Ovary (tissue), 9 donors: ENCODE measurements around the gene NPM3. TPM values are rescaled to one million over a fixed set of nuclear protein-coding genes. Genes with fewer than 3 reads are reported as not detected.

Experiments used
- DNase-seq, 5 donors: peaks; one replicate each; pipeline ENCODE4 v3.0.0-alpha.2; 2019 to 2020
- H3K27ac ChIP-seq, 2 donors: fragments of 200-600 bp; one replicate each; pipeline versions ENCODE4 v1.5.1 to v1.8.0; 2019 to 2022
- H3K27me3 ChIP-seq: fragments of 200-600 bp; one replicate; pipeline ENCODE4 v1.8.0; 2022
- H3K36me3 ChIP-seq: fragments of 200-600 bp; sonication (generic); one replicate; pipeline ENCODE4 v1.5.1; 2019
- H3K4me1 ChIP-seq: one replicate; pipeline ENCODE4 v1.8.1; 2013; ENCODE audit warnings: mild to moderate bottlenecking, moderate library complexity; ENCODE audit not compliant: insufficient read depth
- H3K4me3 ChIP-seq: fragments of 200-600 bp; sonication (generic); one replicate; pipeline ENCODE4 v1.5.1; 2017
- H3K9me3 ChIP-seq, 2 donors: fragments of 200-600 bp in 1 of 2; sonication (generic) in 1 of 2; one replicate each; pipeline versions ENCODE4 v1.5.1 to v1.8.1; 2013 to 2019; ENCODE audit warnings: mild to moderate bottlenecking in 1 of 2, moderate library complexity in 1 of 2
- EP300 ChIP-seq: sonication (generic); formaldehyde crosslinking; IDR thresholded peaks from one replicate; pipeline ENCODE4 v1.6.1; 2017; ENCODE audit warnings: antibody characterized with exemption
- POLR2A ChIP-seq: fragments of 450-650 bp; IDR thresholded peaks from one replicate; pipeline ENCODE4 v1.6.1; 2017; ENCODE audit warnings: antibody characterized with exemption, mild to moderate bottlenecking, moderate library complexity
- WGBS, 3 donors: extraction: QIAGEN DNeasy Blood & Tissue Kit in 1 of 3; methylation state at CpG; one replicate each; pipeline versions ENCODE4 v1.1.5 to v1.1.7; 2013 to 2017; 5-methylcytosine and 5-hydroxymethylcytosine counted together
- intact Hi-C, 4 donors: fragments of 100-400 bp; cut with DNase I; formaldehyde crosslinking; loops; one replicate each; pipeline versions ENCODE4 v1.11.0 to v1.15.1; 2022 to 2023
- polyA plus RNA-seq, 2 donors: library from polyadenylated mRNA; stranded (reverse); fragments of 200-250 nt in 1 of 2; fragments of 350-450 nt in 1 of 2; fragmentation: Illumina TruSeq in 1 of 2; extraction: RNeasy Lipid Tissue Mini Kit (QIAGEN cat#74804) in 1 of 2; gene quantifications; one replicate each; pipeline ENCODE4 v1.2.3, GENCODE V29; 2013 to 2014
- total RNA-seq, 7 donors: library from RNA; depleted of rRNA in 2 of 7; stranded (reverse); fragments of >200 nt in 2 of 7; fragmentation: NEBNext Ultra II Directional in 3 of 7; extraction: Animal tissue kit (Norgen Biotek cat#: 25700) in 3 of 7; gene quantifications; one replicate each; pipeline versions ENCODE4 v1.1.0 to v1.2.4, GENCODE V29; 2016 to 2023
- TF ChIP-seq, protein P1 (sequence below), 3 donors: fragments of 450-650 bp in 2 of 3; fragments of 200-600 bp in 1 of 3; IDR thresholded peaks; one replicate each; pipeline versions ENCODE4 v1.5.1 to v1.8.0; 2016 to 2022; ENCODE audit warnings: antibody characterized with exemption in 3 of 3, mild to moderate bottlenecking in 1 of 3
- donor health status: DM: no; HTN: no; CAD: no; lungs with moderate emphysema.
- donor health status: DM: no; HTN: no; CAD: no.
- donor health status: Bipolar disorder and iron deficiency.
- donor health status: DM: yes; HTN: yes; CAD: no.
- donor health status: DM: no; HTN: no; CAD: no.
- donor health status: DM: yes; HTN: yes; CAD: no.

The NPM3 gene
- total and polyA plus RNA-seq, 9 donors = 11.0 to 64.8 (median 32.1) TPM

DNA sequence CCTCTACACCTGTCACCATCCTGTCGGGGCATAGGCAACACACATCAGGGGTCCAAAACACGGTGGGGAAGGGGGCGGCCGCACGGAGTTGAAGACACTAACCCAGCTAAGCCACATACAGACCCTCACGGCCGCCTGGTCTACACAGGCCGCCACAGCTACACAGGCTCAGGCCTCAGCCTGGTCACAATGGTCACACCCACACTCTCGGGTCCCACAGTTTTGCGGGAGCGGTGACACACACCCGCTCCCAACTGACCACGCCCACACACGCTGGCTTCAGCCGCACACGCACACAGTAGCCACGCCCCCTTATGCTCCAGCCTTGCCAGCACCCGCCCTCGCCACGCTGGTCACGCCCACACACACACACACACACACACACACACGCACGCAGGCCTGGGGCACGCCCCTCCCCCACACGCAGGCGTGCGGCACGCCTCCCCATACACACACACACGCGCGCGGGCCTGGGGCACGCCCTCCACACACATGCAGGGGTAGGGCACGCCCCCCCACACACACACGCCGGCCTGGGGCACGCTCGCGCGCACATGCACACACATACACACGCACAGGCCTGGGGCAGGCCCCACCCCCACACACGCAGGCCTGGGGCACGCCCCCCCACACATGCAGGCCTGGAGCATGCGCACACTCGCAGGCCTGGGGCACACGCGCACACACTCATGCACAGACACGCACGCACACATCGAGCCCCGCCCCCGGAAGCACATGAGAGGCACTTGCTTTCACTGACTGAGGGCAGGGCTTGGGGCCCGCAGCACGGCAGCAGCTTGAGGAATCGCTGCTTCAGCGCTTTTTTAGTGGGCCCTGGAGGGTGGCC is 47.3 kb upstream of the NPM3 start:
- H3K4me1 ChIP-seq = peaks cover 16% of the 10 kb centered on the region
- no peaks in the 10 kb centered on the region for H3K9me3 ChIP-seq
- 0 to 1% (median 1%) methylated on average over 37 to 56 of the region's 56 CpGs for WGBS, 3 donors
- H3K27me3 ChIP-seq = no peaks in the 10 kb centered on the region
- intact Hi-C loops = no loop called here
- H3K36me3 ChIP-seq = no peaks in the 10 kb centered on the region
- H3K27ac ChIP-seq = peak overlapping the region; percentile 68 to 90
- DNase-seq = peak; percentile 90 to 96 (median 92)
- peak overlapping the region; percentile 41 for H3K4me3 ChIP-seq
- no peak for TF ChIP-seq EP300
- no peak for TF ChIP-seq POLR2A

DNA sequence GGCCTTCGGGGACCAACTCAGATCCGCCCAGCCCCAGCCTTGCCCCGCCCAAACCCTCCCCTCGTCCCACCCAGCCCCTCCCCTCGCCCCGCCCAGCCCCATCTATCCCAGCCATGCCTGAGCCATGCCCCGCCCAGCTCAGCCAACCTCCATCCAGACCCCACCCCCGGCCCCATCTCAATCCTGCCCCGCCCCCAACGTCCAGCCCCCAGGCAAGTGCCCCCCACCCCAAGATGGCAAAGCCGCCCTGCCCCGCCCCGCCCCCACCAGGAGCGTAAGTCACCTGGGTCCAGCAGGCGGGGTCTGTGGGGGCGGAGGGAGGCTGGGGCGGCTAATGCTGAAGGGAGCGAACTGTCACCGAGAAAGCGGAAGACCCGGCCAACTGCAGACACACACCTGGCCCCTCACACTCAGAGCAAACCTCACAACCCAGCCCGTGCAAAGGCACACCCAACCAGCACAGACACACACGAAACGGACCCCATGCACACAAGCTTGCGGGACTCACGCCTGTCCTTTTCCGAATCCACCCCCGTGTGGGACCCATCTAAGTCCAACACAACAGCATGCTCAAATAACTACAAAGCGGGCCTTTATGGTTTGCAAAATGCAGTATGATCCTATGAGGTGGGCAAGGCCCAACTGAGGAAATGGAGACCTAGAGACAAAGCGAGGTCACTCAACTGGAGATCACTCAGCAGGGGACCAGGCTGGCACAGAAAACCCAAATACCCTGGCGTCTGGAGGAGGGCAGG is 46.5 kb upstream of the NPM3 start:
- Histone ChIP-seq H3K4me1 (peaks cover 16% of the 10 kb centered on the region), H3K27ac (peak overlapping the region; percentile 68 to 90), H3K9me3 (no peaks in the 10 kb centered on the region), H3K27me3 (no peaks in the 10 kb centered on the region), H3K36me3 (no peaks in the 10 kb centered on the region), H3K4me3 (peak overlapping the region; percentile 41)
- WGBS, 3 donors = 3 to 15% (median 8%) methylated on average over 20 to 31 of the region's 31 CpGs
- TF ChIP-seq, protein P1, sequence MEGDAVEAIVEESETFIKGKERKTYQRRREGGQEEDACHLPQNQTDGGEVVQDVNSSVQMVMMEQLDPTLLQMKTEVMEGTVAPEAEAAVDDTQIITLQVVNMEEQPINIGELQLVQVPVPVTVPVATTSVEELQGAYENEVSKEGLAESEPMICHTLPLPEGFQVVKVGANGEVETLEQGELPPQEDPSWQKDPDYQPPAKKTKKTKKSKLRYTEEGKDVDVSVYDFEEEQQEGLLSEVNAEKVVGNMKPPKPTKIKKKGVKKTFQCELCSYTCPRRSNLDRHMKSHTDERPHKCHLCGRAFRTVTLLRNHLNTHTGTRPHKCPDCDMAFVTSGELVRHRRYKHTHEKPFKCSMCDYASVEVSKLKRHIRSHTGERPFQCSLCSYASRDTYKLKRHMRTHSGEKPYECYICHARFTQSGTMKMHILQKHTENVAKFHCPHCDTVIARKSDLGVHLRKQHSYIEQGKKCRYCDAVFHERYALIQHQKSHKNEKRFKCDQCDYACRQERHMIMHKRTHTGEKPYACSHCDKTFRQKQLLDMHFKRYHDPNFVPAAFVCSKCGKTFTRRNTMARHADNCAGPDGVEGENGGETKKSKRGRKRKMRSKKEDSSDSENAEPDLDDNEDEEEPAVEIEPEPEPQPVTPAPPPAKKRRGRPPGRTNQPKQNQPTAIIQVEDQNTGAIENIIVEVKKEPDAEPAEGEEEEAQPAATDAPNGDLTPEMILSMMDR (IDR thresholded peaks at IDR 0.05) = no peak
- TF ChIP-seq EP300 (no peak), POLR2A (no peak)
- peak; percentile 74 to 86 (median 77) for DNase-seq
- intact Hi-C loops = no loop called here

DNA sequence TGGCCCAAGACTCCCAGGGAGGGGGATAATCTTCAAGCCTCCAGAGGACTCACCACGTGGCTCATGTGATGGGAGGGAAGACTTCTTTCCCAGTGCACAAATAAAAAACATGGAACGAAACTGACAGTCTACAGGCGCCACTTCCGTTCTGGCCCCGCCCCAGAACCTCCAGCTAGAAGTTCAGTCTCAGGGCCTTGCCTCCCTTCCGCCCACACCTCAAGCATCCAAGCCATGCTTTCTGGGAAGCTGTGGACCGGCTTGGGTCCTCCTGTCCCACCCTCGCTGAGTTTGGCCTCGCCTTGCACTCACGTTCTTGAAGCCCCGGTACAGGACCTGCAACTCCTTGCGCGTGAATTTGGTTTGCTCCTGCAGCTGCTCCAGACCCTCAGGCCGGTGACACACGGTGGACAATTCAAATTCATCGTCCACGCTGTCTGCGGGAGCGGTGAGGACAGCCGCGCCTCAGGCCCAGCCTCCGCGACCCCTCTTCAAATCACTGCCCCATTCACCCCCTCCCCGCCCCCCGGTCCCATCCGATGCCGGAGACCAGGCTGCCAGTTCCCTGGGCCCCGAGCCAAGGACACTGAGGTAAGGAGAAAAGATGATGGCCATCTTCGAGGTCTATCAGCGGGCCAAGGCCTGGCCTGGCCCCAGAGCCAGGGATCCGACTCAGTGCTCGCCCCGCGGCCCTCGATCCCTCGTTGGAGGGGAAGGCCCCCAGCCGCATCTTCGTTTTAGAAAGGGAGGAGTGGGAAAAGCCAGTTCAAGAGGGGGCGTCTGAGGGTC is 45.7 kb upstream of the NPM3 start:
- Histone ChIP-seq H3K9me3 (no peaks in the 10 kb centered on the region), H3K27ac (peak overlapping the region; percentile 57 to 81), H3K4me3 (peak overlapping the region; percentile 41), H3K36me3 (no peaks in the 10 kb centered on the region), H3K4me1 (peaks cover 16% of the 10 kb centered on the region), H3K27me3 (no peaks in the 10 kb centered on the region)
- 23 to 34% (median 26%) methylated on average over 39 of the region's 39 CpGs for WGBS, 3 donors
- TF ChIP-seq POLR2A = no peak
- TF ChIP-seq, protein P1 (IDR thresholded peaks at IDR 0.05) = no peak
- no peak for TF ChIP-seq EP300
- peak; percentile 63 to 83 (median 67) for DNase-seq
- intact Hi-C loops = no loop called here

DNA sequence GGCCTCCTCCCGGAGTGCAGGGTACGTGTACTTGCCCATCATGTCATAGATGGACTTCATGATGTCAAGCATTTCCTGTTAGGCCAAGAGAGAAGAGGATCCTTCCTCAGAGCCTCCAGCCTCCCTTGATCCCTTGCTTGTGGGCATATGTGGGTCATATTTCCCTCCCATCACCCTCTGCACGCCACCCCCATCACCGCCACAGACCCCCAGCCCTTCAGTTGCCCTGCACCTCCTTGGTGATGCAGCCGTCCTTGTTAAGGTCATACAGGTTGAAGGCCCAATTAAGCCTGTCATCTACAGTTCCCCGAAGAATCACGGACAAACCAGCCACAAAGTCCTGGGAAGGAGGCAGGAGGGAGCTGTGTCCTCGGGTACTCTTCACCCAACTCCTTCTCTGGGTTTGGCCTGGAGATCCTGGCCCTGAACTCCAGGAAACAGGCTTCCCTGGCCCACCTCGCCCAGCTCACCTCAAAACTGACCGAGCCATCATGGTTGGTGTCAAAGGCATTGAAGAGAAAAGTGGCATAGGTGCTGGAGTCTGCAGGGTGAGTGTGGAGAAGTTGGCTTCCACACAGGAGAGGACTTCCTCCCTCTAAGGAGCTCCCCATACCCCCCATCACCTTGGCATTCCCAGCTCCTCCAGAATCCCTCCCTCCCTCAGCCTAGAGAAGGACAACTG is 44.8 kb upstream of the NPM3 start:
- DNase-seq = peak in 1 of 5 donors; percentile 29
- Histone ChIP-seq H3K4me3 (no peak overlapping the region), H3K9me3 (no peaks in the 10 kb centered on the region), H3K27ac (peak overlapping the region in 1 of 2 donors; percentile 81), H3K27me3 (no peaks in the 10 kb centered on the region), H3K36me3 (no peaks in the 10 kb centered on the region), H3K4me1 (peaks cover 16% of the 10 kb centered on the region)
- intact Hi-C loops = no loop called here
- 94 to 95% (median 95%) methylated on average over 10 of the region's 10 CpGs for WGBS, 3 donors
- TF ChIP-seq, protein P1 (IDR thresholded peaks at IDR 0.05) = no peak
- no peak for TF ChIP-seq EP300
- no peak for TF ChIP-seq POLR2A
